K562 (cell line): ENCODE results near the gene RNF123. TPM values are rescaled to one million over a fixed set of nuclear protein-coding genes. Genes with fewer than 3 reads are reported as not detected.

ENCODE experiments used
- ATAC-seq: fragments of 200-7000 bp; cut with Tn5 transposase; 3 replicates; pipeline ENCODE4 v1.9.1; 2020; ENCODE audit warnings: moderate library complexity
- BruUV-seq: library from RNA; stranded (reverse); fragments of 400-500 nt; replicated peaks from 2 replicates; lab custom pipeline; 2021; lab: Mats Ljungman, UMichigan
- CTCF ChIA-PET: fragments of 300-600 bp; formaldehyde crosslinking; extraction: SDS; loops from one replicate; lab custom pipeline; 2021; ENCODE audit warnings: low intra/inter-chr PET ratio; lab: Yijun Ruan, JAX
- POLR2A ChIA-PET: fragments of 300-600, 350-650 bp; sonication (Branson Sonifier 250); formaldehyde crosslinking; extraction: SDS; loops from one replicate; lab custom pipeline; 2021; ENCODE audit warnings: antibody characterized with exemption, inconsistent platforms; lab: Yijun Ruan, JAX
- DNase-seq, 4 experiments: peaks; one replicate each; pipeline versions ENCODE4 v3.0.0 to v3.0.0-alpha.2; 2011 to 2018; ENCODE audit warnings: low spot score in 3 of 4, mixed read lengths in 3 of 4; ENCODE audit errors: extremely low read depth in 1 of 4
- FAIRE-seq: peaks from 2 replicates; lab custom pipeline; 2011; peaks lifted over from hg19 to GRCh38; lab: Jason Lieb, UNC
- H2AFZ ChIP-seq: 2 replicates; pipeline ENCODE4 v1.6.0; 2011; ENCODE audit warnings: low read depth, low read length, control low read depth, inconsistent platforms
- H3K27ac ChIP-seq: fragments of 200-600 bp; 3 replicates; pipeline ENCODE4 v1.8.0; 2011; ENCODE audit warnings: low read depth, mild to moderate bottlenecking, control low read depth, inconsistent platforms, low read length, moderate library complexity, mixed read lengths; ENCODE audit errors: extremely low read depth
- H3K27me3 ChIP-seq, 2 experiments: fragments of 300-600 bp in 1 of 2; 2 replicates in 1 of 2; 3 replicates in 1 of 2; pipeline versions ENCODE4 v1.6.0 to v1.8.0; 2011; ENCODE audit warnings: inconsistent platforms in 2 of 2, low read length in 2 of 2, mild to moderate bottlenecking in 1 of 2, mixed read lengths in 1 of 2, moderate library complexity in 1 of 2; ENCODE audit not compliant: control insufficient read depth in 2 of 2, insufficient read depth in 2 of 2
- H3K36me3 ChIP-seq: fragments of 300-600 bp; 3 replicates; pipeline ENCODE4 v1.8.0; 2011; ENCODE audit warnings: mild to moderate bottlenecking, low read length, inconsistent platforms; ENCODE audit not compliant: control insufficient read depth, insufficient read depth
- H3K4me1 ChIP-seq, 2 experiments: fragments of 200-600 bp in 1 of 2; replicated peaks in 1 of 2; 2 replicates in 1 of 2; 3 replicates in 1 of 2; pipeline versions ENCODE4 v1.5.1 to v1.8.0; 2011; ENCODE audit warnings: inconsistent platforms in 2 of 2, low read length in 2 of 2, mild to moderate bottlenecking in 1 of 2, mixed read lengths in 1 of 2, moderate library complexity in 1 of 2; ENCODE audit not compliant: control insufficient read depth in 2 of 2, insufficient read depth in 2 of 2
- H3K4me2 ChIP-seq: 2 replicates; pipeline ENCODE4 v1.6.1; 2011; ENCODE audit warnings: low read length, control low read depth, inconsistent platforms, mixed read lengths; ENCODE audit not compliant: insufficient read depth
- H3K4me3 ChIP-seq: fragments of 200-600 bp; sonication (generic), shearing (Covaris generic); 2 replicates; pipeline ENCODE4 v1.5.1; 2016; ENCODE audit warnings: control low read depth, inconsistent platforms
- H3K79me2 ChIP-seq: fragments of 200-600 bp; 3 replicates; pipeline ENCODE4 v1.8.0; 2011; ENCODE audit warnings: low read length, inconsistent platforms; ENCODE audit not compliant: control insufficient read depth, insufficient read depth
- H3K9ac ChIP-seq, 2 experiments: 2 replicates each; pipeline versions ENCODE4 v1.6.0 to v1.6.1; 2011; ENCODE audit warnings: low read depth in 2 of 2, low read length in 2 of 2, control low read depth in 1 of 2, inconsistent platforms in 1 of 2, mild to moderate bottlenecking in 1 of 2, mixed read lengths in 1 of 2; ENCODE audit not compliant: insufficient read depth in 1 of 2
- H3K9me1 ChIP-seq: one replicate; pipeline ENCODE4 v1.6.0; 2011; ENCODE audit warnings: inconsistent platforms, mild to moderate bottlenecking, low read length, moderate library complexity; ENCODE audit not compliant: control insufficient read depth, insufficient read depth
- H3K9me3 ChIP-seq: replicated peaks from 2 replicates; pipeline ENCODE4 v1.5.1; 2011; ENCODE audit warnings: low read depth, low read length, inconsistent platforms; ENCODE audit not compliant: control insufficient read depth, insufficient read depth
- H4K20me1 ChIP-seq: replicated peaks from 2 replicates; pipeline ENCODE4 v1.6.1; 2011; ENCODE audit warnings: low read length, inconsistent platforms, mixed read lengths; ENCODE audit not compliant: control insufficient read depth, insufficient read depth
- ESRRA ChIP-seq: fragments of 450-650 bp; IDR thresholded peaks from 2 replicates; pipeline ENCODE4 v1.6.1; 2014; ENCODE audit warnings: low read depth, mild to moderate bottlenecking, moderate library complexity, borderline replicate concordance
- HDAC1 ChIP-seq, 2 experiments: fragments of 450-650 bp; IDR thresholded peaks; 2 replicates each; pipeline ENCODE4 v1.6.1; 2016 to 2017; ENCODE audit warnings: inconsistent platforms in 1 of 2, mild to moderate bottlenecking in 1 of 2, moderate library complexity in 1 of 2
- IRF2 ChIP-seq: sonication (generic); formaldehyde crosslinking; IDR thresholded peaks from 2 replicates; pipeline ENCODE4 v1.8.1; 2022; ENCODE audit warnings: mild to moderate bottlenecking, missing genetic modification reagents
- JUND ChIP-seq, 2 experiments: IDR thresholded peaks; 2 replicates in 1 of 2; 3 replicates in 1 of 2; pipeline ENCODE4 v1.6.1; 2011; ENCODE audit warnings: borderline replicate concordance in 2 of 2, low read depth in 2 of 2, low read length in 2 of 2, improper control_type of control experiment in 1 of 2, missing biosample characterization in 1 of 2, missing genetic modification characterization in 1 of 2, missing genetic modification reagents in 1 of 2
- KDM2B ChIP-seq: fragments of 250-450 bp; sonication (Bioruptor Pico); IDR thresholded peaks from 2 replicates; pipeline ENCODE4 v1.8.0; 2021; ENCODE audit warnings: mild to moderate bottlenecking, moderate library complexity
- MED1 ChIP-seq: sonication (generic); formaldehyde crosslinking; IDR thresholded peaks from 2 replicates; pipeline ENCODE4 v1.8.1; 2023; ENCODE audit warnings: missing genetic modification reagents, borderline replicate concordance
- ZKSCAN1 ChIP-seq: fragments of 150-350 bp; IDR thresholded peaks from 2 replicates; pipeline ENCODE4 v1.6.1; 2016; ENCODE audit warnings: low read depth, low read length
- WGBS: fragments of 100-300 bp; shearing (Covaris generic); methylation state at CpG from one replicate; pipeline ENCODE4 v1.1.6; 2016; ENCODE audit warnings: low coverage, mixed read lengths; ENCODE audit not compliant: insufficient coverage; ENCODE audit errors: missing lambda C conversion rate; 5-methylcytosine and 5-hydroxymethylcytosine counted together
- in situ Hi-C: fragments of 300-500 bp; cut with MboI; formaldehyde crosslinking; loops from 4 replicates; pipeline ENCODE4 v1.15.0; 2018; ENCODE audit warnings: inconsistent platforms, mixed read lengths
- intact Hi-C: fragments of 100-400 bp; cut with micrococcal nuclease; formaldehyde crosslinking; loops from 2 replicates; pipeline ENCODE4 v1.14.2; 2022
- polyA plus RNA-seq, 8 experiments: library from polyadenylated mRNA; depleted of rRNA in 4 of 8; stranded (reverse) in 5 of 8; unstranded in 3 of 8; fragments of >200 nt; fragmentation: Nextera tagmentation in 2 of 8; fragmentation: Illumina TruSeq in 1 of 8; extraction: Ambion mirVana in 2 of 8; extraction: Trizol in 1 of 8; gene quantifications; 2 replicates each; pipeline versions ENCODE4 v1.2.1 to v1.2.3, GENCODE V29; 2011 to 2014; ENCODE audit warnings: inconsistent platforms in 1 of 8, missing spikeins in 1 of 8
- total RNA-seq, 7 experiments: library from RNA; depleted of rRNA in 6 of 7; stranded (reverse); fragments of >200 nt in 6 of 7; fragmentation: Illumina TruSeq in 2 of 7; extraction: Trizol in 2 of 7; gene quantifications; 2 replicates each; pipeline versions ENCODE4 v1.2.1 to v1.2.3, GENCODE V29; 2011 to 2021; ENCODE audit warnings: low replicate concordance in 1 of 7

RNF123 gene
- total and polyA plus RNA-seq, 9 of the 15 experiments (the other 6 are each of a cell fraction or from before 2014, with no cell fraction given): 8.7 to 53.1 (median 17.5) TPM

DNA sequence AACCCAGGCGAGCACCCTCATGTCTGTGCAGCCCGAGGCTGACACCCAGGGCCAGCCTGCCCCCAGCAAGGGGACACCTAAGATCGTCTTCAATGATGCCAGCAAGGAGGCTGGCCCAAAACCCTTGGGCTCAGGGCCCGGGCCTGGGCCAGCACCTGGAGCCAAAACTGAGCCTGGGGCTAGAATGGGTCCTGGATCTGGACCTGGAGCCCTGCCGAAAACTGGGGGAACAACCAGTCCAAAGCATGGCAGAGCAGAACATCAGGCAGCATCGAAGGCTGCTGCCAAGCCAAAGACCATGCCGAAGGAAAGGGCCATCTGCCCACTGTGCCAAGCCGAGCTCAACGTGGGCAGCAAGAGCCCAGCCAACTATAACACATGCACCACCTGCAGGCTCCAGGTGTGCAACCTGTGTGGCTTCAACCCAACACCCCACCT is 46.6 kb upstream of the RNF123 start:
- POLR2A ChIA-PET: no interaction called here
- no peak overlapping the region for H3K9ac ChIP-seq
- H3K9me1 ChIP-seq: no peaks in the 10 kb centered on the region
- 66% methylated on average over 9 of the region's 9 CpGs for WGBS
- no peaks in the 10 kb centered on the region for H3K36me3 ChIP-seq
- no peak overlapping the region for H2AFZ ChIP-seq
- no peak for ATAC-seq
- TF ChIP-seq IRF2 (CRISPR knock-in tag): no peak
- TF ChIP-seq KDM2B (CRISPR knock-in tag): no peak
- no peak for TF ChIP-seq ESRRA
- TF ChIP-seq ZKSCAN1: no peak
- TF ChIP-seq HDAC1 (IDR thresholded peaks at IDR 0.05): no peak
- no peak for TF ChIP-seq JUND (IDR thresholded peaks at IDR 0.05; ENCODE audit: borderline replicate concordance, low read depth, low read length)
- no peak for TF ChIP-seq JUND (tag; IDR thresholded peaks at IDR 0.05; ENCODE audit: borderline replicate concordance, low read depth, low read length)
- TF ChIP-seq MED1 (CRISPR knock-in tag): no peak
- H3K27ac ChIP-seq: no peak overlapping the region
- no peaks in the 10 kb centered on the region for H3K27me3 ChIP-seq
- CTCF ChIA-PET: no interaction called here
- H3K4me1 ChIP-seq: peaks cover 11 to 17% of the 10 kb centered on the region in 2 experiments; a peak in 3 of 5 replicates
- H4K20me1 ChIP-seq: no peaks in the 10 kb centered on the region
- no TSS peak for BruUV-seq
- no peak overlapping the region for H3K4me3 ChIP-seq
- DNase-seq: no peak
- no peak for FAIRE-seq
- intact Hi-C loops (no loop called here), in situ Hi-C loops (no loop called here)
- H3K4me2 ChIP-seq: no peak overlapping the region
- no peaks in the 10 kb centered on the region for H3K79me2 ChIP-seq
- H3K9me3 ChIP-seq: no peaks in the 10 kb centered on the region
